ENCODE measurements around the gene ZNF350. TPM values are rescaled to one million over a fixed set of nuclear protein-coding genes. Genes with fewer than 3 reads are reported as not detected.

Gene ZNF350
- total RNA-seq, 3 donors from 2014 or later, result 14.1 to 31.2 (median 14.4) TPM

GRCh38 chr19:51921949-51922348 lies 64.7 kb downstream of the ZNF350 start:
- H3K27ac ChIP-seq, result no peak overlapping the region
- DNase-seq (ENCODE audit: low spot score in 2 of 2), result no peak
- no peak overlapping the region for H3K4me3 ChIP-seq
- H3K9me3 ChIP-seq, result peaks cover 59 to 75% of the 10 kb centered on the region in 2 donors
- TF ChIP-seq CTCF (IDR thresholded peaks at IDR 0.05), result no peak
- TF ChIP-seq POLR2AphosphoS5 (IDR thresholded peaks at IDR 0.05), result no peak
- no peak for TF ChIP-seq POLR2A (IDR thresholded peaks at IDR 0.05)
- H3K27me3 ChIP-seq, result no peaks in the 10 kb centered on the region
- H3K4me1 ChIP-seq, result no peaks in the 10 kb centered on the region
- no peaks in the 10 kb centered on the region for H3K36me3 ChIP-seq
- intact Hi-C loops (cut with DNase I; ENCODE audit: low total_unique reads), result no loop called here

- peaks cover 80 to 99% of the 10 kb centered on the region in 2 donors for H3K9me3 ChIP-seq
- no peak overlapping the region for H3K27ac ChIP-seq
- H3K4me3 ChIP-seq, result no peak overlapping the region
- no peaks in the 10 kb centered on the region for H3K27me3 ChIP-seq
- intact Hi-C loops (cut with DNase I; ENCODE audit: low total_unique reads), result no loop called here
- no peaks in the 10 kb centered on the region for H3K4me1 ChIP-seq
- DNase-seq (ENCODE audit: low spot score in 2 of 2), result no peak
- TF ChIP-seq POLR2AphosphoS5 (IDR thresholded peaks at IDR 0.05) (no peak), POLR2A (IDR thresholded peaks at IDR 0.05) (no peak), CTCF (IDR thresholded peaks at IDR 0.05) (no peak)
- H3K36me3 ChIP-seq, result no peaks in the 10 kb centered on the region
Measured at GRCh38 chr19:51919606-51920005, 67.0 kb downstream of the ZNF350 start.

GRCh38 chr19:51916167-51916566 lies 70.5 kb downstream of the ZNF350 start:
- no peak for DNase-seq (ENCODE audit: low spot score in 2 of 2)
- Histone ChIP-seq H3K27ac (no peak overlapping the region), H3K36me3 (no peaks in the 10 kb centered on the region), H3K4me1 (no peaks in the 10 kb centered on the region), H3K4me3 (no peak overlapping the region), H3K27me3 (no peaks in the 10 kb centered on the region), H3K9me3 (peaks cover 61 to 87% of the 10 kb centered on the region in 2 donors)
- intact Hi-C loops (cut with DNase I; ENCODE audit: low total_unique reads), result no loop called here
- no peak for TF ChIP-seq POLR2AphosphoS5 (IDR thresholded peaks at IDR 0.05)
- TF ChIP-seq POLR2A (IDR thresholded peaks at IDR 0.05), result no peak
- TF ChIP-seq CTCF (IDR thresholded peaks at IDR 0.05), result no peak

- Histone ChIP-seq H3K36me3 (no peaks in the 10 kb centered on the region), H3K4me3 (no peak overlapping the region), H3K4me1 (no peaks in the 10 kb centered on the region), H3K27ac (no peak overlapping the region), H3K27me3 (no peaks in the 10 kb centered on the region), H3K9me3 (peaks cover 57 to 86% of the 10 kb centered on the region in 2 donors)
- TF ChIP-seq CTCF (IDR thresholded peaks at IDR 0.05) (no peak), POLR2AphosphoS5 (IDR thresholded peaks at IDR 0.05) (no peak), POLR2A (IDR thresholded peaks at IDR 0.05) (no peak)
- no peak for DNase-seq (ENCODE audit: low spot score in 2 of 2)
- intact Hi-C loops (cut with DNase I; ENCODE audit: low total_unique reads), result no loop called here
Measured at GRCh38 chr19:51915324-51915867, 71.2 kb downstream of the ZNF350 start.

Other genes starting within 250 kb of the ZNF350 start
- gene FPR1, start 235.0 kb downstream of the ZNF350 start, total RNA-seq, result 10 to 100 TPM in 2 of 3 donors, 1 to 10 TPM in 1; 6.0 to 14.9 (median 13.1) TPM
- under 1 TPM; 0.15 to 0.98 (median 0.32) TPM for gene FPR2, start 225.7 kb downstream of the ZNF350 start, total RNA-seq
- 10 to 100 TPM in 2 of 3 donors, 1 to 10 TPM in 1; 3.9 to 20.0 (median 12.0) TPM for gene FPR3, start 191.7 kb downstream of the ZNF350 start, total RNA-seq
- 10 to 100 TPM; 19.5 to 46.4 (median 21.0) TPM for gene ZNF577, start 98.9 kb downstream of the ZNF350 start, total RNA-seq
- 10 to 100 TPM; 11.7 to 22.8 (median 15.4) TPM for gene ZNF649, start 81.8 kb downstream of the ZNF350 start, total RNA-seq
- 10 to 100 TPM in 1 of 3 donors, 1 to 10 TPM in 2; 5.9 to 13.5 (median 7.9) TPM for gene ZNF613, start 59.4 kb downstream of the ZNF350 start, total RNA-seq
- 10 to 100 TPM; 15.4 to 35.9 (median 27.2) TPM for gene ZNF615, start 21.4 kb upstream of the ZNF350 start, total RNA-seq
- 10 to 100 TPM in 1 of 3 donors, 1 to 10 TPM in 2; 5.6 to 13.6 (median 9.5) TPM for gene ZNF614, start 41.5 kb upstream of the ZNF350 start, total RNA-seq
- gene ZNF432, start 62.0 kb upstream of the ZNF350 start, total RNA-seq, result 10 to 100 TPM; 12.0 to 19.3 (median 13.4) TPM
- gene ZNF841, start 108.9 kb upstream of the ZNF350 start, total RNA-seq, result 10 to 100 TPM; 16.0 to 25.9 (median 19.3) TPM
- gene ZNF616, start 153.1 kb upstream of the ZNF350 start, total RNA-seq, result 10 to 100 TPM in 1 of 3 donors, 1 to 10 TPM in 2; 5.8 to 14.0 (median 7.2) TPM
- 10 to 100 TPM; 10.2 to 21.8 (median 16.4) TPM for gene ZNF836, start 184.8 kb upstream of the ZNF350 start, total RNA-seq
- 100 to 1,000 TPM; 145 to 198 (median 175) TPM for gene PPP2R1A, start 203.2 kb upstream of the ZNF350 start, total RNA-seq

All from breast epithelium (tissue), 4 donors.